GM19468 (cell line): ENCODE data around the gene USP40.
"Not testable (repeated sequence)": the region's sequence is repeated elsewhere in the genome, so short reads cannot be mapped to it uniquely, and the experiment has no call there.

ENCODE experiments used
- ATAC-seq: cut with Tn5 transposase; IDR thresholded peaks from one replicate; pipeline ENCODE4 v1.9.1; 2021; ENCODE audit warnings: mild to moderate bottlenecking, moderate library complexity, moderate number of reproducible peaks; ENCODE audit not compliant: unreplicated experiment; ENCODE audit errors: extremely low read depth

The USP40 gene

GRCh38 chr2:233566141-233566956 is at the start of gene USP40:
Gene USP40, minus strand, starts transcription at chr2:233566782. Its CDS starts 1,228 bp downstream, at chr2:233565554.
- no peak for ATAC-seq

DNA sequence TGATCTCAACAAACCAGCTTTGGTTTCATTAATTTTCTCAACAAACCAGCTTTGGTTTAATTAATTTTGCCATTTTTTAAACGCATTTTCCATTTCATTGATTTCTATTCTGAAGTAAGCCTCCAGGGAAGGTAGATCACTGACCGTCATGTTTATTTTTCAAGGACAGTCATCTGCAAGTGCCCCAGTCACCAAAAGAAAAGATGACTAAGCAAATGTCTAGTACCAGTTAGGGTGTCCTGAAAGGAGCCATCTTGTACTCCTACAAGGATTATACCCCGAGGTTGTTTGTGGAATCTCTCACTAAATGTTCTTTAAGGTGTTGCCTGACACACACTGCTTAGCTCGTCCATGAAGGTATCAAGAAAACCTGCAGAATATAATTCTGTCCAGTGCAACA is 44.7 kb upstream of the USP40 start:
- ATAC-seq, result no peak

DNA sequence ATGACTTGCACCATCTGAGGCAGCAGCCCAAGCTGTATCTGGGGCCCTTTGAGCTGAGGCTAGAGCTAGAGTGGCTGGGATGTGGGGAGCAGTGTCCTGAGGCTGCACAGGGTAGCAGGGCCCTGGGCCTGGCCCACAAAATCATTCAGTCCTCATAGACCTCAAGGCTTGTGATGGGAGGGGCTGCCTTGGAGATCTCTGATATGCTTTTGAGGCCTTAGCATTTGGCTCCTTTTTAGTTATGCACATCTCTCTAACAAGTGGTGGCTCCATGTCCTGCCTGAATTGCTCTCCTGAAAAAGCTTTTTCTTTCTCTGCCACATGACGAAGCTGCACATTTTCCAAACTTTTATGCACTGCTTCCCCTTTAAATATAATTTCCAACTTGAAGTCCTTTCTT is 39.1 kb upstream of the USP40 start:
- no peak for ATAC-seq

- no peak for ATAC-seq
Measured at GRCh38 chr2:233604826-233605225, 38.2 kb upstream of the USP40 start.

DNA sequence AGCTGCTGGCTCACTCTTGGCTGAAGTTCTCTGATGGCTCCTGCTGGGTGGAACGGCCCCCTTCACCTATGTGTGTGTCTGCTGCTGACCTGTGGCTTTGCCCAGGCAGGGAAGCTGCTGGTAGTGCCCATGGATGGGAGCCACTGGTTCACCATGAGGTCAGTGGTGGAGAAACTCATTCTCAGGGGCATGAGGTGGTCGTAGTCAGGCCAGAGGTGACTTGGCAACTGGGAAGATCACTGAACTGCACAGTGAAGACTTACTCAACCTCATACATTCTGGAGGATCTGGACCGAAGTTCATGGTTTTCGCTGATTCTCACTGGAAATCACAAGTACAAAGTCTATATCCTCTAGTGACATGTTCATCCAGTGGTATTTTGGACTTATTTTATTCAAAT is 36.9 kb upstream of the USP40 start:
- no peak for ATAC-seq

DNA sequence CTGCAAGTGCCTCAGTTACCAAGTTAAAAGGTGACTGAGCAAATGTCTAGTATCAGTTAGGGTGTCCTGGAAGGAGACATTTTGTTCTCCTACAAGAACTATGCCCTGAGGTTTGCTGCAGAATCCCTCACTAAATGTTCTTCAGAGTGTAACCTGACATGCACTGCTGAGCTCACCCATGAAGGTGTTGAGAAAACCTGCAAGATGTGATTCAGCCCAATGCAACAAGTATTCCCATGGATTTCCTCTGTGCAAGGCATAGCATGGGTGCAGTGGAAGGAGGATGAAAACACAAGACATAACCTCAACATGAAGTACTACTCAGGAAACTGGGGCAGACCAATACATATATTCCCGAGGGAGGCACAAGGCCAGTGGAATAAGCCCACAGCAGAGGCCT is 35.5 kb upstream of the USP40 start:
- no peak for ATAC-seq

DNA sequence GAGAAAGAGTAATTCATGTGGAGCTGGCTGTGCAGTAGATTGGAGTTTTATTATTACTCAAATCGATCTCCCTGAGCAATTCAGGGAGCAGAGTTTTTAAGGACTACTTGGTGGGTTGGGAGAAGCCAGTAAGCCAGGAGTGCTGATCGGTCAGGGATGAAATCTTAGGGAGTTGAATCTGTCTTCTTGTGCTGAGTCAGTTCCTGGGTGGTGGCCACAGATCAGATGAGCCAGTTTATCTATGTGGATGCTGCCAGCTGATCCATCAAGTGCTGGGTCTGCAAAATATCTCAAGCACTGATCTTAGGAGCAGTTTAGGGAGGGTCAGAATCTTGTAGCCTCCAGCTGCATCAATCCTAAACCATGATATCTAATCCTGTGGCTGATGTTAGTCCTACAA is 33.8 kb upstream of the USP40 start:
- no peak for ATAC-seq

- no peak for ATAC-seq
Measured at GRCh38 chr2:233598952-233599351, 32.4 kb upstream of the USP40 start.

DNA sequence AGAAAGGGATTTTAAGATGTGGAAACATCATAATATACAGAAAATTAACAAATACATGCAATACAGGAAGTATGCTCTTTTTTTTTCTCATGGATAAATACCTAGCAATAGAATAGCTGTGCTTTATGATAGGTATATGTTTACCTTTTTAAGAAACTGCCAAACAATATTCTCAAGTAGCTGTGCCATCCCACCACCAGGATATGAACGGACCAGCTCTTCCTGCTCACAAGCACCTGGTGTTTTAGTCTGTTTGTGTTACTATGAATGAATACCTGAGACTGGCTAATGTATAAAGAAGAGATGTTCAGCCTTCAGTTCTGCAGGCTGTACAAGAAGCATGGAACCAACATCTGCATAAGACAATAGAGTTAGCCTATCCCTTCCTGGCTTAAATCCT is 30.9 kb upstream of the USP40 start:
- no peak for ATAC-seq

DNA sequence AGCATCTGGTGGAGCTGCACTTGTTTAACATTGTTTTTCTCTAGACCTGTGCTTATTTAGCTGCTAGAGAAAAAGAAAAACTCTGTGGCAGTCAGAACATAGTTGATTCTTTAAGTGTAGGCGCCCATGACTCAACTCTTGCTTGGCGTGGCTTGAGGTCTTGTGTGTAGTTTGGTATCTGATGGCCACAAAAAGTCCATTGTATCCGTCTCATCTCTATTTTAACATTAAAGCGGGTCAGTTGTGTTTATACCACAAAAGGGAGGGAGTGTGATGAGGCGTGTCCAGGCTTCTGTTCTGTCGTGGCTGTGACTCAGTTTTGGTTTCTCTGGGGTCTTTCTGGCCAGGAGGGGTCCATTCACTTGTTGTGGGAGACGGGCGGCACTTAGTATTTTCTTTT is 26.6 kb upstream of the USP40 start:
- ATAC-seq, result no peak

- ATAC-seq, result not testable (repeated sequence)
Measured at GRCh38 chr2:233592706-233593105, 26.1 kb upstream of the USP40 start.

DNA sequence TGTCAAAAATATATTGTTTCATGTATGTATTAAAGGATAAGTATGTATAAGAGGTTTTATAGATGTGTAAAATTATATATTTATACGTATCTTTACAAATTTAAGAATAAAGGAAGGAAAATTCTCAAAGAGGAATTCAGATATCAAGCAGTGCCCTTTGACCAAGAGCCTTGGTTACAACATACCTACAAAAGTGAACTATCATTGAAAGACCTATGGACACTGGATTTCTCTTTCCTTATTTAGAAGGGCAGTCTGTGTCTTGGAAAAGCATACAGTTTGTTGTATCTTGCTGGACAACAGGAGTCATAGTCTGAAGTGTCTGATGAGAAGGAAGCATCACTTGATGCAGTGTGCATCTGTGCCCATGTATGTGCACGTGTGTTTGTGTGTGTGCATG is 21.8 kb upstream of the USP40 start:
- no peak for ATAC-seq

DNA sequence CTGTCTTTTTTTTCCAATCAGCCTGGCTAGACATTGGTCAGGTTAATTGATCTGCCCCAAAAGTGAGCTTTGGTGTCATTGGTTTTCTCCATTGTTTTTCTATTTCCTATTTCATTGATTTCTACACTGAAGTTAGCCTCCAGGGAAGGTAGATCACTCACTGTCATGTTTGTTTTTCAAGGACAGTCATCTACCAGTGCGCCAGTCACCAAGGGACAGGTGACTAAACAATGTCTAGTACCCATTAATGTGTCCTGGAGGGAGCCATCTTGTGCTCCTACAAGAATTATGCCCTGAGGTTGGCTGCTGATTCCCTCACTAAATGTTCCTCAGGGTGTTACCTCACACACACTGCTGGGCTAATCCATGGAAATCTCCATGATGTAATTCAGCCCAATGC is 17.6 kb upstream of the USP40 start:
- no peak for ATAC-seq

GRCh38 chr2:233583217-233583965 is 16.8 kb upstream of the USP40 start:
- ATAC-seq, result not testable (repeated sequence)

GRCh38 chr2:233577341-233577740 is 10.8 kb upstream of the USP40 start:
- not testable (repeated sequence) for ATAC-seq

GRCh38 chr2:233572468-233572867 is 5.9 kb upstream of the USP40 start:
- no peak for ATAC-seq

DNA sequence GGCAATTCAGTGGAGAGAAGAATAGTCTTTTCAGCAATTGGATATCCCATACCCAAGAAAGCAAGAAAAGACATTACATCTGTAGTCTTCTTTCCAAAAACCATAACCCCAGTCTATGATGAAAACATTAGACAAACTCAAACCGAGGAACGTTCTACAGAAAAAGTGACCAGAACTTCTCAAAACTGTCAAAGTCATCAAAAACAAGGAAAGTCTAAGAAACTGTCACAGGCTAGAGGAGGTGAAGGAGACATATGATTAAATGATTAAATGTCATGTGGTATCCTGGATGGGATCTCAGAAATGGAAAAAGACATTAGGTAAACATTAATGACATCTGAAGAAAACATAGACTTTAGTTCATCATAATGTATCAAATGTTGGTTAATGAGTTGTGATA is 4.9 kb upstream of the USP40 start:
- no peak for ATAC-seq

GRCh38 chr2:233571001-233571400 is 4.4 kb upstream of the USP40 start:
- no peak for ATAC-seq

DNA sequence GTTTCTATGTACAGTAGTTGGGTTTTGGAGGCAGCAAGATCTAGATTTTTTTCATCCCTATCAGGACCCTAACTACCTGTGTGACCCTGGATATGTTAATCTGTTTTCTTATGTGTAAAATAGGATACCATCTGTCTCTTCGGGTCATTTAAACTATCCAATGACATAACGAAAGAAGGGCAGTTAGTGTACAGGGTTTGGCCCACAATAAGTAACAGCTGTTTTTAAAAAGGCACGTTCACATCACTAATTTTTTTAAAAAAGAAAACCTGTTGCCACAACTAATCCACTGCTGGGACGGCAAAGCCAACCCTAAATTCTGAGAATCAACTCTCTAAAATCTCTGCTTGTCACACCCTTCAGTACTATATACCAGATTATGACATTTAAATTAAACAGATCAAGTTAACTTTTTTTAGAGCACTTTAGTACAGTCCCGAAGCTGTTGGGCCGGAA is 869 bp downstream of the USP40 start:
- ATAC-seq, result no peak

- no peak for ATAC-seq
Measured at GRCh38 chr2:233563663-233564430, 2.7 kb downstream of the USP40 start.
